ENCODE data around the gene HTD2. TPM values are rescaled to one million over a fixed set of nuclear protein-coding genes. Genes with fewer than 3 reads are reported as not detected.

The HTD2 gene
- polyA plus RNA-seq, 1 of the 3 experiments (the other 2 are of a cell fraction), result 3.0 TPM

DNA sequence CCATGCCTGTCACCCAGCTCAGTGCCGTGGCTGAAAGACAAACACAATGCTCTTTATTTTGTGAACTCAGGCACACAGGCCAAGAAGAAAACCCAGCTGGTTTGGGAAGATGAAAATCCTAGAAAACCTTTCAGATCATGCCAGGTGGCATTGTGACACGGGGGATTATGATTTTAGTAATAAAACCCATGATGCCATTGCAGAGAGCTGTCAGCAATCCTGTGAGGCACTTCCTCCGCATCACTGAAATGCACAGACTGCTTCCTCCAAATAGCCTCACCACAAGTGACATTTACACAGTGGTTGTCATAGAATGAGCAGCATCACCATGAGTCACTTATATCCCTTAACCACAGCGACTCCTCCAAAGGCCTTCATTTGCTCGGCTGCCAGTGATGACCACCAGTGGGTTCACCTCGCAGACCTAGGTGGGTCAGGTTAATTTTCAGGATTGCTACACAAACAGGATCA is 46.0 kb upstream of the HTD2 start:
- H3F3A ChIP-seq (replicated peaks; ENCODE audit: insufficient read depth), result peaks cover 5% of the 10 kb centered on the region
- no peaks in the 10 kb centered on the region for H3K79me2 ChIP-seq (ENCODE audit: insufficient read depth)
- no peaks in the 10 kb centered on the region for H3K36me3 ChIP-seq (replicated peaks in 1 of 2; ENCODE audit: control insufficient read depth in 1 of 2, insufficient read depth in 2 of 2, low read length in 1 of 2)
- H3K27me3 ChIP-seq (ENCODE audit: insufficient read depth), result no peaks in the 10 kb centered on the region
- H3K4me3 ChIP-seq (ENCODE audit: low read depth in 2 of 2, low read length in 1 of 2), result no peak overlapping the region
- no peaks in the 10 kb centered on the region for H3K9me2 ChIP-seq
- H4K20me1 ChIP-seq (ENCODE audit: insufficient read depth), result no peaks in the 10 kb centered on the region
- H3K9me3 ChIP-seq, result no peaks in the 10 kb centered on the region
- H3K4me1 ChIP-seq (ENCODE audit: control insufficient read depth in 1 of 2, insufficient read depth in 2 of 2, low read depth in 1 of 2, low read length in 1 of 2), result peaks cover 0 to 13% of the 10 kb centered on the region in 2 experiments; a peak in 2 of 4 replicates
- no peak for DNase-seq
- H3K4me2 ChIP-seq, result peak overlapping the region; percentile 0; the same call in 1 of the 2 replicates
- POLR2A ChIA-PET, result no interaction called here
- 43% methylated on average over 6 of the region's 6 CpGs for WGBS (ENCODE audit: low lambda C conversion rate)
- no peak overlapping the region for H2AFZ ChIP-seq (ENCODE audit: low read depth)
- CTCF ChIA-PET, result no interaction called here
- H3K27ac ChIP-seq (ENCODE audit: low read depth in 2 of 2, low read length in 1 of 2), result peak overlapping the region in 1 of 2 experiments; percentile 53; a peak in 2 of 4 replicates
- TF ChIP-seq, protein P1, sequence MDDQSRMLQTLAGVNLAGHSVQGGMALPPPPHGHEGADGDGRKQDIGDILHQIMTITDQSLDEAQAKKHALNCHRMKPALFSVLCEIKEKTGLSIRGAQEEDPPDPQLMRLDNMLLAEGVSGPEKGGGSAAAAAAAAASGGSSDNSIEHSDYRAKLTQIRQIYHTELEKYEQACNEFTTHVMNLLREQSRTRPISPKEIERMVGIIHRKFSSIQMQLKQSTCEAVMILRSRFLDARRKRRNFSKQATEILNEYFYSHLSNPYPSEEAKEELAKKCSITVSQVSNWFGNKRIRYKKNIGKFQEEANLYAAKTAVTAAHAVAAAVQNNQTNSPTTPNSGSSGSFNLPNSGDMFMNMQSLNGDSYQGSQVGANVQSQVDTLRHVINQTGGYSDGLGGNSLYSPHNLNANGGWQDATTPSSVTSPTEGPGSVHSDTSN (IDR thresholded peaks at IDR 0.05), result peak; percentile 59
- TF ChIP-seq POLR2AphosphoS5 (IDR thresholded peaks at IDR 0.05; ENCODE audit: low read depth, low read length) (no peak), TAF1 (IDR thresholded peaks at IDR 0.05; ENCODE audit: borderline replicate concordance, low read depth, low read length) (no peak), NFIC (IDR thresholded peaks at IDR 0.05; ENCODE audit: borderline replicate concordance) (0 out of 2 replicates have a peak, but pooled peaks have one; percentile 4), NRF1 (IDR thresholded peaks at IDR 0.05; ENCODE audit: low read depth, low read length) (no peak), TCF12 (IDR thresholded peaks at IDR 0.05) (peak; percentile 45), EZH2phosphoT487 (IDR thresholded peaks at IDR 0.05; ENCODE audit: borderline replicate concordance, low read depth) (no peak), JUND (IDR thresholded peaks at IDR 0.05) (0 out of 2 replicates have a peak, but pooled peaks have one; percentile 3), GATA2 (CRISPR knock-in tag; IDR thresholded peaks at IDR 0.05) (no peak), GABPA (IDR thresholded peaks at IDR 0.05; ENCODE audit: low read depth) (peak; percentile 49), RXRA (IDR thresholded peaks at IDR 0.05; ENCODE audit: borderline replicate concordance, low read depth) (no peak)
- TF ChIP-seq, protein P2, sequence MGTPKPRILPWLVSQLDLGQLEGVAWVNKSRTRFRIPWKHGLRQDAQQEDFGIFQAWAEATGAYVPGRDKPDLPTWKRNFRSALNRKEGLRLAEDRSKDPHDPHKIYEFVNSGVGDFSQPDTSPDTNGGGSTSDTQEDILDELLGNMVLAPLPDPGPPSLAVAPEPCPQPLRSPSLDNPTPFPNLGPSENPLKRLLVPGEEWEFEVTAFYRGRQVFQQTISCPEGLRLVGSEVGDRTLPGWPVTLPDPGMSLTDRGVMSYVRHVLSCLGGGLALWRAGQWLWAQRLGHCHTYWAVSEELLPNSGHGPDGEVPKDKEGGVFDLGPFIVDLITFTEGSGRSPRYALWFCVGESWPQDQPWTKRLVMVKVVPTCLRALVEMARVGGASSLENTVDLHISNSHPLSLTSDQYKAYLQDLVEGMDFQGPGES (IDR thresholded peaks at IDR 0.05; ENCODE audit: low read depth, low read length), result no peak
- no peak overlapping the region for H3K9ac ChIP-seq

DNA sequence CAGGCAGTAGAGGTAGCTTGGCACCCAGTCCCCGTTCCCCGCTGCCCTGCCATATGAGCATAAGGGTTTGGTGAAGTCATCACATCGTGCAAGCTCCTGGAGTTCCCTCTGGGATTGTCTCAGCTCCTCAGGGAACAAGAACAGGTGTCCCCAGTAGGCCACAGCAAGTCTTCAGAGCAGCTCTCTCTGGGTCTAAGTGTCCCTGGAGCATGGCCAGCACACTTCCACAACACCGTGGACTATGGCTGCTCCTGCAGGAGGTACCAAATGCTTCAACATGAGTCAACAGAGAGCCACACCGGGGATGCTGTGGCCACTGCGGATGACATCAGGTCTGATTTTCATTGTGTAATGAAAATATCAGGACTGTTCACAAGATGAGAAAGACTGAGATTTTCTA is 45.6 kb upstream of the HTD2 start:
- whole genome bisulfite sequencing (ENCODE audit: low lambda C conversion rate), result 65% methylated on average over 3 of the region's 6 CpGs
- peaks cover 5% of the 10 kb centered on the region for H3F3A ChIP-seq (replicated peaks; ENCODE audit: insufficient read depth)
- H3K27ac ChIP-seq (ENCODE audit: low read depth in 2 of 2, low read length in 1 of 2), result peak overlapping the region in 1 of 2 experiments; percentile 41; a peak in 2 of 4 replicates
- H3K27me3 ChIP-seq (ENCODE audit: insufficient read depth), result no peaks in the 10 kb centered on the region
- CTCF ChIA-PET, result no interaction called here
- H3K9me2 ChIP-seq, result no peaks in the 10 kb centered on the region
- no peaks in the 10 kb centered on the region for H3K79me2 ChIP-seq (ENCODE audit: insufficient read depth)
- H3K9me3 ChIP-seq, result no peaks in the 10 kb centered on the region
- H2AFZ ChIP-seq (ENCODE audit: low read depth), result no peak overlapping the region
- H4K20me1 ChIP-seq (ENCODE audit: insufficient read depth), result no peaks in the 10 kb centered on the region
- H3K4me2 ChIP-seq, result peak overlapping the region; percentile 0; the same call in 1 of the 2 replicates
- POLR2A ChIA-PET, result no interaction called here
- H3K4me1 ChIP-seq (ENCODE audit: control insufficient read depth in 1 of 2, insufficient read depth in 2 of 2, low read depth in 1 of 2, low read length in 1 of 2), result peaks cover 2 to 13% of the 10 kb centered on the region in 2 experiments; a peak in 3 of 4 replicates
- no peaks in the 10 kb centered on the region for H3K36me3 ChIP-seq (replicated peaks in 1 of 2; ENCODE audit: control insufficient read depth in 1 of 2, insufficient read depth in 2 of 2, low read length in 1 of 2)
- no peak overlapping the region for H3K9ac ChIP-seq
- no peak overlapping the region for H3K4me3 ChIP-seq (ENCODE audit: low read depth in 2 of 2, low read length in 1 of 2)
- DNase-seq, result no peak
- TF ChIP-seq, protein P3, sequence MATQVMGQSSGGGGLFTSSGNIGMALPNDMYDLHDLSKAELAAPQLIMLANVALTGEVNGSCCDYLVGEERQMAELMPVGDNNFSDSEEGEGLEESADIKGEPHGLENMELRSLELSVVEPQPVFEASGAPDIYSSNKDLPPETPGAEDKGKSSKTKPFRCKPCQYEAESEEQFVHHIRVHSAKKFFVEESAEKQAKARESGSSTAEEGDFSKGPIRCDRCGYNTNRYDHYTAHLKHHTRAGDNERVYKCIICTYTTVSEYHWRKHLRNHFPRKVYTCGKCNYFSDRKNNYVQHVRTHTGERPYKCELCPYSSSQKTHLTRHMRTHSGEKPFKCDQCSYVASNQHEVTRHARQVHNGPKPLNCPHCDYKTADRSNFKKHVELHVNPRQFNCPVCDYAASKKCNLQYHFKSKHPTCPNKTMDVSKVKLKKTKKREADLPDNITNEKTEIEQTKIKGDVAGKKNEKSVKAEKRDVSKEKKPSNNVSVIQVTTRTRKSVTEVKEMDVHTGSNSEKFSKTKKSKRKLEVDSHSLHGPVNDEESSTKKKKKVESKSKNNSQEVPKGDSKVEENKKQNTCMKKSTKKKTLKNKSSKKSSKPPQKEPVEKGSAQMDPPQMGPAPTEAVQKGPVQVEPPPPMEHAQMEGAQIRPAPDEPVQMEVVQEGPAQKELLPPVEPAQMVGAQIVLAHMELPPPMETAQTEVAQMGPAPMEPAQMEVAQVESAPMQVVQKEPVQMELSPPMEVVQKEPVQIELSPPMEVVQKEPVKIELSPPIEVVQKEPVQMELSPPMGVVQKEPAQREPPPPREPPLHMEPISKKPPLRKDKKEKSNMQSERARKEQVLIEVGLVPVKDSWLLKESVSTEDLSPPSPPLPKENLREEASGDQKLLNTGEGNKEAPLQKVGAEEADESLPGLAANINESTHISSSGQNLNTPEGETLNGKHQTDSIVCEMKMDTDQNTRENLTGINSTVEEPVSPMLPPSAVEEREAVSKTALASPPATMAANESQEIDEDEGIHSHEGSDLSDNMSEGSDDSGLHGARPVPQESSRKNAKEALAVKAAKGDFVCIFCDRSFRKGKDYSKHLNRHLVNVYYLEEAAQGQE (IDR thresholded peaks at IDR 0.05; ENCODE audit: low read depth, low read length), result no peak
- TF ChIP-seq, protein P4, sequence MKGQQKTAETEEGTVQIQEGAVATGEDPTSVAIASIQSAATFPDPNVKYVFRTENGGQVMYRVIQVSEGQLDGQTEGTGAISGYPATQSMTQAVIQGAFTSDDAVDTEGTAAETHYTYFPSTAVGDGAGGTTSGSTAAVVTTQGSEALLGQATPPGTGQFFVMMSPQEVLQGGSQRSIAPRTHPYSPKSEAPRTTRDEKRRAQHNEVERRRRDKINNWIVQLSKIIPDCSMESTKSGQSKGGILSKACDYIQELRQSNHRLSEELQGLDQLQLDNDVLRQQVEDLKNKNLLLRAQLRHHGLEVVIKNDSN (IDR thresholded peaks at IDR 0.05; ENCODE audit: borderline replicate concordance, low read depth), result no peak
- TF ChIP-seq CHD2 (IDR thresholded peaks at IDR 0.05; ENCODE audit: low read length, partially characterized antibody) (no peak), TCF12 (IDR thresholded peaks at IDR 0.05) (no peak), MEF2A (IDR thresholded peaks at IDR 0.05; ENCODE audit: borderline replicate concordance, low read depth) (no peak), TAF1 (IDR thresholded peaks at IDR 0.05; ENCODE audit: borderline replicate concordance, low read depth, low read length) (no peak), MXI1 (IDR thresholded peaks at IDR 0.05; ENCODE audit: low read depth, low read length) (no peak), RFX5 (IDR thresholded peaks at IDR 0.05; ENCODE audit: low read length) (no peak), GABPA (IDR thresholded peaks at IDR 0.05; ENCODE audit: low read depth) (no peak), FOXJ3 (CRISPR knock-in tag; IDR thresholded peaks at IDR 0.05) (no peak)
- TF ChIP-seq, protein P5, sequence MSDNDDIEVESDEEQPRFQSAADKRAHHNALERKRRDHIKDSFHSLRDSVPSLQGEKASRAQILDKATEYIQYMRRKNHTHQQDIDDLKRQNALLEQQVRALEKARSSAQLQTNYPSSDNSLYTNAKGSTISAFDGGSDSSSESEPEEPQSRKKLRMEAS (IDR thresholded peaks at IDR 0.05; ENCODE audit: low read depth), result no peak
- TF ChIP-seq, protein P2 (IDR thresholded peaks at IDR 0.05; ENCODE audit: low read depth, low read length), result no peak
